A549 (cell line): ENCODE results near the gene MYLK. TPM values are rescaled to one million over a fixed set of nuclear protein-coding genes. Genes with fewer than 3 reads are reported as not detected.

Experiments used
- ATAC-seq, 2 experiments: fragments of 200-7000 bp in 1 of 2; fragments of >200 bp in 1 of 2; cut with Nextera tagmentation in 1 of 2; cut with Tn5 transposase in 1 of 2; 3 replicates each; pipeline versions ENCODE4 v1.8.0 to v1.9.1; 2018 to 2020; ENCODE audit warnings: mild to moderate bottlenecking in 1 of 2, moderate library complexity in 1 of 2
- CTCF ChIA-PET: fragments of 300-600 bp; sonication (Branson Sonifier 250); formaldehyde crosslinking; extraction: SDS; loops from one replicate; lab custom pipeline; 2021; ENCODE audit warnings: antibody characterized with exemption, inconsistent platforms; lab: Yijun Ruan, JAX
- POLR2A ChIA-PET: fragments of 350-600 bp; formaldehyde crosslinking; extraction: SDS; loops from one replicate; lab custom pipeline; 2021; ENCODE audit warnings: antibody characterized with exemption, inconsistent platforms; lab: Yijun Ruan, JAX
- DNase-seq, 2 experiments: peaks; one replicate each; pipeline versions ENCODE4 v3.0.0 to v3.0.0-alpha.2; 2011 to 2016; ENCODE audit warnings: low read depth in 1 of 2, low spot score in 1 of 2
- FAIRE-seq: peaks from 2 replicates; lab custom pipeline; 2011; peaks lifted over from hg19 to GRCh38; lab: Jason Lieb, UNC
- H3K27ac ChIP-seq, 2 experiments: fragments of >200 bp; sonication (Bioruptor Twin); formaldehyde crosslinking; 3 replicates each; pipeline ENCODE4 v1.5.1; 2016 to 2017
- H3K4me1 ChIP-seq: fragments of >200 bp; sonication (Bioruptor Twin); formaldehyde crosslinking; 3 replicates; pipeline ENCODE4 v1.6.1; 2016
- H3K4me2 ChIP-seq: fragments of >200 bp; sonication (Bioruptor Twin); formaldehyde crosslinking; 3 replicates; pipeline ENCODE4 v1.6.1; 2016
- H3K4me3 ChIP-seq: fragments of >200 bp; sonication (Bioruptor Twin); formaldehyde crosslinking; 3 replicates; pipeline ENCODE4 v1.5.1; 2016
- H3K9me3 ChIP-seq: fragments of >200 bp; sonication (Bioruptor Twin); formaldehyde crosslinking; 3 replicates; pipeline ENCODE4 v1.6.1; 2016
- BCL3 ChIP-seq: fragments of >200 bp; sonication (Bioruptor Twin); formaldehyde crosslinking; IDR thresholded peaks from 3 replicates; pipeline ENCODE4 v1.6.1; 2016
- BHLHE40 ChIP-seq: IDR thresholded peaks from 2 replicates; pipeline ENCODE4 v1.6.1; 2012; ENCODE audit warnings: low read depth, low read length, inconsistent platforms
- CBX2 ChIP-seq: fragments of 200-600 bp; sonication (generic); IDR thresholded peaks from 2 replicates; pipeline ENCODE4 v1.6.1; 2016; ENCODE audit warnings: low read depth, mild to moderate bottlenecking, borderline replicate concordance
- CBX8 ChIP-seq: fragments of 200-600 bp; sonication (generic); IDR thresholded peaks from 2 replicates; pipeline ENCODE4 v1.6.1; 2016
- CHD2 ChIP-seq: fragments of 150-350 bp; IDR thresholded peaks from 2 replicates; pipeline ENCODE4 v1.6.1; 2014; ENCODE audit warnings: low read length; ENCODE audit not compliant: partially characterized antibody
- CHD4 ChIP-seq: fragments of 200-600 bp; sonication (generic); IDR thresholded peaks from 2 replicates; pipeline ENCODE4 v1.6.1; 2016; ENCODE audit warnings: antibody characterized with exemption, mild to moderate bottlenecking, borderline replicate concordance
- CTCF ChIP-seq: fragments of >200 bp; sonication (Bioruptor Twin); formaldehyde crosslinking; IDR thresholded peaks from 3 replicates; pipeline ENCODE4 v1.5.1; 2016
- EP300 ChIP-seq, 2 experiments: fragments of >200 bp; sonication (Bioruptor Twin); formaldehyde crosslinking; IDR thresholded peaks; 2 replicates in 1 of 2; 3 replicates in 1 of 2; pipeline ENCODE4 v1.6.1; 2016 to 2017
- ESRRA ChIP-seq: fragments of 150-350 bp; IDR thresholded peaks from 2 replicates; pipeline ENCODE4 v1.6.1; 2014; ENCODE audit warnings: mild to moderate bottlenecking, low read length, borderline replicate concordance
- FOSB ChIP-seq: fragments of 250-450 bp; sonication (Bioruptor Pico); IDR thresholded peaks from 2 replicates; pipeline ENCODE4 v1.5.0; 2020; ENCODE audit warnings: mild to moderate bottlenecking, moderate library complexity
- FOSL2 ChIP-seq, 2 experiments: fragments of 450-650 bp in 1 of 2; fragments of >200 bp in 1 of 2; sonication (Bioruptor Twin) in 1 of 2; formaldehyde crosslinking; IDR thresholded peaks; 2 replicates each; pipeline versions ENCODE4 v1.5.0 to v1.6.1; 2016 to 2020; ENCODE audit warnings: mild to moderate bottlenecking in 1 of 2, moderate library complexity in 1 of 2
- FOXS1 ChIP-seq: fragments of 250-450 bp; sonication (Bioruptor Pico); IDR thresholded peaks from 2 replicates; pipeline ENCODE4 v1.5.0; 2020; ENCODE audit warnings: mild to moderate bottlenecking, moderate library complexity
- GATA3 ChIP-seq: IDR thresholded peaks from 2 replicates; pipeline ENCODE4 v1.6.1; 2012; ENCODE audit warnings: borderline replicate concordance
- HDAC2 ChIP-seq: fragments of 200-600 bp; sonication (generic); IDR thresholded peaks from 2 replicates; pipeline ENCODE4 v1.6.1; 2016
- HMGXB4 ChIP-seq: fragments of 250-450 bp; sonication (Bioruptor Pico); IDR thresholded peaks from 2 replicates; pipeline ENCODE4 v1.5.0; 2021; ENCODE audit warnings: mild to moderate bottlenecking, moderate library complexity, borderline replicate concordance
- JUNB ChIP-seq: fragments of >200 bp; sonication (Bioruptor Twin); formaldehyde crosslinking; IDR thresholded peaks from 2 replicates; pipeline ENCODE4 v1.6.1; 2016
- KDM1A ChIP-seq: fragments of 200-600 bp; sonication (generic); IDR thresholded peaks from 2 replicates; pipeline ENCODE4 v1.6.1; 2016; ENCODE audit warnings: low read depth, mild to moderate bottlenecking
- MAFK ChIP-seq: fragments of 450-650 bp; IDR thresholded peaks from 2 replicates; pipeline ENCODE4 v1.6.1; 2014; ENCODE audit not compliant: partially characterized antibody
- MYC ChIP-seq: IDR thresholded peaks from 2 replicates; pipeline ENCODE4 v1.6.1; 2012; ENCODE audit warnings: mild to moderate bottlenecking, inconsistent platforms, low read length, improper control_type of control experiment, borderline replicate concordance
- NR3C1 ChIP-seq: fragments of >200 bp; sonication (Bioruptor Twin); formaldehyde crosslinking; IDR thresholded peaks from 3 replicates; pipeline ENCODE4 v1.6.1; 2017
- PBX3 ChIP-seq: IDR thresholded peaks from 2 replicates; pipeline ENCODE4 v1.6.1; 2012
- PHF8 ChIP-seq: fragments of 200-600 bp; sonication (generic); IDR thresholded peaks from 2 replicates; pipeline ENCODE4 v1.6.1; 2016; ENCODE audit warnings: low read depth, mild to moderate bottlenecking, antibody characterized with exemption, moderate library complexity, borderline replicate concordance
- RFX5 ChIP-seq: fragments of 450-650 bp; IDR thresholded peaks from 2 replicates; pipeline ENCODE4 v1.7.1; 2014; ENCODE audit warnings: antibody characterized with exemption, mild to moderate bottlenecking, moderate library complexity
- SMC3 ChIP-seq: fragments of >200 bp; sonication (Bioruptor Twin); formaldehyde crosslinking; IDR thresholded peaks from 3 replicates; pipeline ENCODE4 v1.6.1; 2018; ENCODE audit warnings: inconsistent platforms
- TFCP2L1 ChIP-seq: fragments of 250-450 bp; sonication (Bioruptor Pico); IDR thresholded peaks from 2 replicates; pipeline ENCODE4 v1.5.0; 2021; ENCODE audit warnings: mild to moderate bottlenecking
- USF2 ChIP-seq: fragments of 450-650 bp; IDR thresholded peaks from 2 replicates; pipeline ENCODE4 v1.6.1; 2014; ENCODE audit warnings: antibody characterized with exemption
- ZNF302 ChIP-seq: fragments of 250-450 bp; sonication (Bioruptor Pico); IDR thresholded peaks from 2 replicates; pipeline ENCODE4 v1.9.0; 2021; ENCODE audit warnings: inconsistent platforms, mild to moderate bottlenecking, moderate library complexity
- ZSCAN20 ChIP-seq: fragments of 250-450 bp; sonication (Bioruptor Pico); IDR thresholded peaks from 2 replicates; pipeline ENCODE4 v1.8.0; 2022; ENCODE audit warnings: mild to moderate bottlenecking, moderate library complexity
- WGBS: methylation state at CpG from one replicate; pipeline ENCODE4 v1.1.6; 2017; ENCODE audit errors: missing lambda C conversion rate; 5-methylcytosine and 5-hydroxymethylcytosine counted together
- polyA plus RNA-seq, 4 experiments: library from polyadenylated mRNA; depleted of rRNA in 3 of 4; stranded (reverse); fragments of >200 nt; fragmentation: RNase III in 1 of 4; extraction: RNeasy Plus Mini Kit Qiagen cat#74134 plus additional on column Dnase treatment in 1 of 4; gene quantifications; 2 replicates in 3 of 4; 3 replicates in 1 of 4; pipeline ENCODE4 v1.2.3, GENCODE V29; 2011 to 2017

Gene MYLK
- polyA plus RNA-seq, 2 of the 4 experiments (the other 2 are of a cell fraction) = 16.9 to 17.4 TPM

- H3K27ac ChIP-seq = no peak overlapping the region
- peaks cover 9% of the 10 kb centered on the region; the same call in 2 of the 3 replicates for H3K9me3 ChIP-seq
- FAIRE-seq = no peak
- no peak for DNase-seq
- ChIA-PET CTCF (no interaction called here), POLR2A (no interaction called here)
- H3K4me1 ChIP-seq = no peaks in the 10 kb centered on the region
- WGBS = 50% methylated on average over 2 of the region's 2 CpGs
- no peak overlapping the region for H3K4me3 ChIP-seq
- no peak for ATAC-seq
- no peak overlapping the region for H3K4me2 ChIP-seq
- TF ChIP-seq ESRRA = no peak
- TF ChIP-seq BHLHE40 = no peak
- TF ChIP-seq FOSL2 (IDR thresholded peaks at IDR 0.05) = no peak
- TF ChIP-seq FOSL2 (CRISPR knock-in tag; IDR thresholded peaks at IDR 0.05) = no peak
- no peak for TF ChIP-seq TFCP2L1 (CRISPR knock-in tag)
- no peak for TF ChIP-seq ZNF302 (CRISPR knock-in tag)
- TF ChIP-seq BCL3 = no peak
- no peak for TF ChIP-seq CBX2
- TF ChIP-seq GATA3 = no peak
- no peak for TF ChIP-seq NR3C1
- no peak for TF ChIP-seq USF2
- TF ChIP-seq FOSB = no peak
- no peak for TF ChIP-seq MYC
- TF ChIP-seq EP300 (IDR thresholded peaks at IDR 0.05) = no peak
- no peak for TF ChIP-seq KDM1A
- no peak for TF ChIP-seq CHD2
- TF ChIP-seq FOXS1 (CRISPR knock-in tag) = no peak
- no peak for TF ChIP-seq RFX5
- TF ChIP-seq SMC3 = no peak
- TF ChIP-seq CHD4 = no peak
- TF ChIP-seq, all 56 proteins: peak for 0
Measured at GRCh38 chr3:123834631-123835030, 49.5 kb downstream of the MYLK start.

- H3K4me1 ChIP-seq = no peaks in the 10 kb centered on the region
- DNase-seq (no peak), ATAC-seq (no peak), FAIRE-seq (no peak)
- ChIA-PET POLR2A (no interaction called here), CTCF (no interaction called here)
- WGBS = 72% methylated on average over 1 of the region's 1 CpG
- peaks cover 16% of the 10 kb centered on the region; the same call in 2 of the 3 replicates for H3K9me3 ChIP-seq
- H3K27ac ChIP-seq = no peak overlapping the region
- H3K4me2 ChIP-seq = no peak overlapping the region
- H3K4me3 ChIP-seq = no peak overlapping the region
- no peak for TF ChIP-seq PHF8
- no peak for TF ChIP-seq MAFK
- TF ChIP-seq PBX3 = no peak
- TF ChIP-seq CTCF = no peak
- no peak for TF ChIP-seq CBX8
- no peak for TF ChIP-seq HMGXB4 (CRISPR knock-in tag)
- no peak for TF ChIP-seq JUNB
- no peak for TF ChIP-seq HDAC2
- no peak for TF ChIP-seq ZSCAN20
- TF ChIP-seq NR3C1 = no peak
Measured at GRCh38 chr3:123833398-123833785, 50.7 kb downstream of the MYLK start.
